Gastroesophageal sphincter (tissue), 3 donors: Measurements from ENCODE around the gene PPP5C.
"Not testable (repeated sequence)": the region's sequence is repeated elsewhere in the genome, so short reads cannot be mapped to it uniquely, and the experiment has no call there.

Source experiments
- CTCF ChIP-seq, 4 experiments: fragments of 200-600 bp in 2 of 4; fragments of 450-650 bp in 2 of 4; sonication (generic) in 1 of 4; IDR thresholded peaks; one replicate each; pipeline ENCODE4 v1.5.1; 2017 to 2019; ENCODE audit warnings: antibody characterized with exemption in 4 of 4, mild to moderate bottlenecking in 2 of 4, moderate library complexity in 2 of 4
- POLR2A ChIP-seq, 2 donors: fragments of 450-650 bp; IDR thresholded peaks; one replicate each; pipeline ENCODE4 v1.6.1; 2017; ENCODE audit warnings: antibody characterized with exemption in 2 of 2, mild to moderate bottlenecking in 2 of 2, moderate library complexity in 1 of 2
- POLR2AphosphoS5 ChIP-seq: sonication (generic); formaldehyde crosslinking; IDR thresholded peaks from one replicate; pipeline ENCODE4 v1.6.1; 2017; ENCODE audit warnings: antibody characterized with exemption

- not testable (repeated sequence) for TF ChIP-seq CTCF (IDR thresholded peaks at IDR 0.05); POLR2AphosphoS5; POLR2A (IDR thresholded peaks at IDR 0.05)
Measured at GRCh38 chr19:46375476-46376067, 28.7 kb downstream of the PPP5C start.
